KBM-7 (cell line): Measurements from ENCODE around the gene THSD7B.

ENCODE experiments used
- DNase-seq: peaks from one replicate; pipeline ENCODE4 v3.0.0-alpha.2; 2015
- in situ Hi-C: fragments of 300-500 bp; cut with MboI; formaldehyde crosslinking; loops from 2 replicates; pipeline ENCODE4 v1.14.3; 2020; ENCODE audit warnings: low sequenced_read_pairs, low pct_unique_long_range_greater_than_20kb, mixed read lengths

The THSD7B gene

GRCh38 chr2:137111896-137112295, 346.6 kb downstream of the THSD7B start:
- DNase-seq = no peak
- in situ Hi-C loops = no loop called here

- in situ Hi-C loops = no loop called here
Measured at GRCh38 chr2:137115081-137115794, 349.9 kb downstream of the THSD7B start.

GRCh38 chr2:137115795-137116089, 350.4 kb downstream of the THSD7B start:
- no peak for DNase-seq
- in situ Hi-C loops = no loop called here

More at GRCh38 chr2:137115081-137115794, 349.9 kb downstream of the THSD7B start:
- DNase-seq = no peak

GRCh38 chr2:137117385-137117784, 352.0 kb downstream of the THSD7B start:
- no peak for DNase-seq
- in situ Hi-C loops = no loop called here

- no peak for DNase-seq
Measured at GRCh38 chr2:137118140-137118539, 352.8 kb downstream of the THSD7B start.

DNA sequence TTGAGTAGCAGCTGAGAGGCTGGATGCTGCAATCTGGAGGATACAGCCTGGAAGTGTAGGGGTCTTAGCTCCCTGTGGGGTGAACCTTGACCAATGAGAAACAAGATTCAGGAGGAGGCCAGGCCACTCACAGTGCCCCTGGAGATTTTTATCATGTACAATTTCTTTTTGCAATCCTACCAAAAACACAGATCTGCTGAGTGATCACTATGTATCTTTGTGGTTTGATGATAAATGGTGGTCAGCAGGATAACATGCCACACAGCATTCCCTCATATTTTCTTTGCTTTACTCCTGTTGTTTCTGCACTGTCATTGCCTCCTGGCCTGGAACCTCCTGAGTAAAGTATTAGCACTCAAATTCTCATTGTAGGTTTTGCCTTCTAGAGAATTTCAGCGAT, 357.9 kb downstream of the THSD7B start:
- in situ Hi-C loops = no loop called here
- DNase-seq = no peak

More at GRCh38 chr2:137118140-137118539, 352.8 kb downstream of the THSD7B start:
- in situ Hi-C loops = no loop called here

DNA sequence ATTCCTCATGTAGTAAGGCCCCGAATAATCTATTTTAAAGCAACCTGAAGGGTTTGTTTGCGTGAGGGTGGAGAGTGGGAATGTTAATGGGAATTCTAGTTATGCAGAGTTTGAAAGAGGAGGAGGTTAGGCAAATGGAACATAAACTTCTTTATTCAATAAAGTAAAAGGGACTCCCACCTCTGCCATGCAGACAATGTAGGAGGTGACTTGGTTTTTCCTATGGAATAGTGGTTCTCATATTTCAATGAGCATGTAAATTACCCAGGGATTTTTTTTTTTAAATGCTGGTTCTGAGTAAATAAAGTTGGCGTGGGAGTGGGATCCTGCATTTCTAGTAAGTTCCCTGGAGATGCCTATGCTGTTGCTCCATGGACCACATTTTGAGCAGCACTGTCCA, 367.9 kb downstream of the THSD7B start:
- DNase-seq = no peak
- in situ Hi-C loops = no loop called here

DNA sequence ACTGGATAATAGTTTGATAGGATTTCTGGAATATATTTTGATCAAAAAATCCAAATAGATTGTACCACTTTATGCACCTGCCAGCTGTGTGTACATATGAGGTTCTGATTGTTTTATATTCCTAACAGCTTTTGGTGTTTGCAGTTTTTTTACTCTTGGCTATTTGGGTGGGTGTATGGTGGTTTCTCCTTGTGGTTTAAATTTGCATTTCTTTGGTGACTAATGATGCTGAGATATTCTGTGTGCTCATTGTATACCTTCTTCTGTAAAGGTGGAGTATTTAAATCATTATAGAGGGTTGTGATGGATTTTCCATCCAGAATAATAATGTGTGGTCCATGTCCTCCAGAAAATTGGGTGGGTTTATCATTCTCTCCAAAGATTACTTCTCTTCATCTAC, 372.9 kb downstream of the THSD7B start:
- no peak for DNase-seq
- in situ Hi-C loops = no loop called here

GRCh38 chr2:137151731-137152130, 386.4 kb downstream of the THSD7B start:
- in situ Hi-C loops = no loop called here
- no peak for DNase-seq

- DNase-seq = no peak
- in situ Hi-C loops = no loop called here
Measured at GRCh38 chr2:137154946-137155345, 389.6 kb downstream of the THSD7B start.

DNA sequence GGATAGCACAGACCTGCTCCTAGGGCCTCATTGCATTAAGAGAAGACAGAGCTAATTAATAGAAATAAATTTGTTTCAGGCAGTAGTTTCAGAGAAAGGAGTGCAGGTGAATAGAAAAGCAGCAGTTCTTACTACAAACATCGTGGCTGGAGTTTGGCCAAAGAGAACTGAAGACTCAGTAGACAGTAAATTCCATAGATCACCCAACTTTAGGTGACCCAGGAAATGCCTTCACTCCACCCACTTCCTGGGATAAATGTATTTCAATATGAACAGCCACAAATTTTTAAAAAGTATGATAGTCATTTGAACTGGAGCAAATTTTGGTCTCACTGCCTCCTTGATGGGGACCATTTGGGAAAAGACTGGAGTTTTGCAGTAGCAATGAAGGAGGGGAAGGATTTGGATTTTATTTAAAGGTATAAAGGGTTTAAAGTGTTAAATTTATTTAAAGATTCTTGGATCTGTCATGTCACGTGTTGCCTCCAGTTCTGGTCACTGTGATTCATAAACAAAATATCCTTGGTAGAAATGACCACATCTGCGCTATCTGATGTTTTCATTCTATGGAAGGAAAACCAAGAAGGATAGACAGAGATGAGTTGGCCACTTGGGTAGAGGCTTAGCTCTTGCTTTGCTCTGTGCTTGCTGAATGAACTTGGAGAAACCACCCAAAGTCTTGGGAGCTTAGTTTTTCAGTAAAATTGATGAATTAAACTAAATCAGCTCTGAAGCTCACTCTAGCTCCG, 390.2 kb downstream of the THSD7B start:
- in situ Hi-C loops = no loop called here
- DNase-seq = no peak

DNA sequence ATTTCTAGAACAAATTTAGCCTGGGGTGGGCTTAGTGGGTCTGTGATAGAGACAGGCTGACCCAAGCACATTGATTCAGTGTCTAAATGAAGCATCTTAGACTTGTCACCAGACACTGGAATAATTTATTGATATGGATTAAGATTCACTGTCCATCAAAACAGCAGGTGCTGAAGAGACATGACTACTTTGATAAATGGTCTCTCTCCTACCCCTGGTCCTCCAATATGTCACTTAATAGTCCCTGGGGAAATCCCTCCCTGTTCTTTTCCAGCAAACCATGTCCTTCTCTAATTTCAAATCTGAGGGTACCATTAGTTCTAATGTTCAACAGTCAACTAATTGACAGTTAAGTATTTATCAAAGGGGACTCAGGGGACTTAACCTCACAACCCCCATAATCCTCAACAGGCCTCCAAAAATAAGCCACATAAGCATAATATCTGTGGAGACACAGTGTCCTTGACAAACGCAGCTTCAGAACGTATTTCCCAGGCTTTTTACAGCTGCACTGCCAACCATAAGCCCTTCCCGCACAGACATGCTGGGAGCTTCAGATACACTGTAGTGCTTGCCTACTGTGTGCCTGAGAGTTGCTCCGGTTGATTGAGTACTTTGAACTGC, 391.0 kb downstream of the THSD7B start:
- in situ Hi-C loops = no loop called here
- DNase-seq = no peak

GRCh38 chr2:137157851-137158250, 392.5 kb downstream of the THSD7B start:
- in situ Hi-C loops = no loop called here

GRCh38 chr2:137161250-137161649, 395.9 kb downstream of the THSD7B start:
- no peak for DNase-seq
- in situ Hi-C loops = no loop called here

More at GRCh38 chr2:137157851-137158250, 392.5 kb downstream of the THSD7B start:
- no peak for DNase-seq

GRCh38 chr2:137165968-137166367, 400.6 kb downstream of the THSD7B start:
- DNase-seq = no peak
- in situ Hi-C loops = no loop called here

DNA sequence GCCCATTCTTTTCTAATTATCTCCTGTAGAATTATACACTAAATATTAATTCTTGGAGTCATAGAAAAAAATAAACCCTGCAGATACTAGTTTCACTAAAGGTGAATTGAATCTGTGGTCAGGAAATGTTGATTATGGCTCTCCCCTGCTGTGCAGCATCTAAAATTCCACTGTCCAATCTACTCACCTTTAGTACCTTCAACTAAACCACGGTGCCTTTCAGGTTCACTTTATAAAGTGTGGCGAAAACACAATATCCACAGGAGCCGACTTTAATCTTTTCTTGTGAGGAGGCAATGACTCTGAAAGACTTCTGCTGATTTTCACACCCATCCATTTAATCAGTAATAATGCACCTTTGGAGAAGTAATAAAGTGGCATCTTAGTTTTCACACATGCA, 402.3 kb downstream of the THSD7B start:
- in situ Hi-C loops = no loop called here
- DNase-seq = no peak

DNA sequence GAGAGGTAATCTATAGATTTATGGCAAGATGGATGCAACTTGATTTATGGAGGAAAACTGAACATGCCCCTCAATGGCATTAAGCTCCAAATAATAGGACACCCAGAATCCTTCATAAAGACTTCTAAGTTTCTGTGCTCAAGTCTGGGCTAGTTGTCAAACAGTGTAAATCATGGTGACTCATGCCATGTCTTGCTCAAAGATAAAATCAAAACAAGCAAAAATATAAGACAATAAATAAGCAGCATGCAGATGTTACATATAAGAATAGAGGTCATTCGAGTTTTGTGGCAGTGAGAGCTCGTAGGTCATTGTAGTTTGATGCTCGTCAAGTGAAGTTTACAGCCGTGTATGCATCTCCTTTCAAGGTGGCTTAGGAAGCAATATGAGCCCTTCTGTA, 403.2 kb downstream of the THSD7B start:
- in situ Hi-C loops = no loop called here
- DNase-seq = no peak

DNA sequence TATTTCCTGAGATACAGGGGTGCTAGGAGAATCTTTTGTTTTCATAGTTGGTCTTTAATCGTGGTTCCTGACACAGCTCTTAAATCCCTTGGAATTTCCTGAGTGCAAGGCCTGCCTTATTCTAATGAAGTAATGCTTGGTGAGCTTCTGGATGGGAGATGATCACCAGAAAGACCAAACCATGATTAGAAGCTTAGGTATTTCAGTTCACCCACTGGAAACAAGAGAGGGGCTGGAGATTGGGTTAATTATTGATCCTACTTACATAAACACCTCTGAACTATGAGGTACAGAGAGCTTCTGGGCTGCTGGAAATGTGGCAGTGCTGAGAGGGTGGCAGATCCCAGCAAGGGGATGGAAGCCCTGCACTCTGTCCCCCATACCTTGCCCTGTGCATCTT, 406.8 kb downstream of the THSD7B start:
- DNase-seq = no peak

DNA sequence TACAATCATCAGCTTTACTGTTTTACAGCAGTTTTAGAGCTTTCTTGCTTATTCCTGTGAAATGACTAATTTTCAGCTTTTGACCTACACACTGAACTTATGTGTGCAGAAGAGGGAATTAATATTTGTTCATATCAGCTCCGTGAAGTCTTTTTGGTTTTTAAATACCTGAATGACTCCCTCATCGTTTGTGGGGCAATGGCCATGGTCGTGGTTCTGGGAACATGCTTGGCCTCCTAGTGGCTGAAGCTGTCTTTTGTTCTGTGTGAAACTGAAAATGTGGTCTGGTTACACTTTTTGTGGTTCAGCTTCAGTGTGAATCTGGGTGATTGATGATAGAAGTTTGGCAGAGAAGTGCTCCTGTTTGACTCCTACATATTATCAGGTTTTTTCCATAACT, 408.1 kb downstream of the THSD7B start:
- in situ Hi-C loops = no loop called here
- DNase-seq = no peak

More for the DNA sequence above, 406.8 kb downstream of the THSD7B start:
- in situ Hi-C loops = no loop called here

- in situ Hi-C loops = no loop called here
- DNase-seq = no peak
Measured at GRCh38 chr2:137175246-137175645, 409.9 kb downstream of the THSD7B start.
